Chondrocyte (in vitro differentiated cells): ENCODE measurements around the gene NCR1. TPM values are rescaled to one million over a fixed set of nuclear protein-coding genes. Genes with fewer than 3 reads are reported as not detected.
"Not testable (repeated sequence)": the region's sequence is repeated elsewhere in the genome, so short reads cannot be mapped to it uniquely, and the experiment has no call there.

ENCODE experiments used
- DNase-seq: peaks from one replicate; pipeline ENCODE4 v3.0.0; 2021; ENCODE audit warnings: mixed read lengths, low spot score
- H3K27ac Mint-ChIP-seq: one replicate; pipeline ENCODE4 v1.8.0; 2021; ENCODE audit warnings: mild to moderate bottlenecking, moderate library complexity, mixed read lengths; ENCODE audit not compliant: unreplicated experiment
- H3K27me3 Mint-ChIP-seq: 2 replicates; pipeline ENCODE4 v1.8.0; 2021; ENCODE audit warnings: low read depth, mixed read lengths
- H3K36me3 Mint-ChIP-seq: 2 replicates; pipeline ENCODE4 v1.8.0; 2021; ENCODE audit warnings: low read depth, mixed read lengths
- H3K4me1 Mint-ChIP-seq: 2 replicates; pipeline ENCODE4 v1.8.0; 2021; ENCODE audit warnings: low read depth, mild to moderate bottlenecking, mixed read lengths
- H3K4me3 Mint-ChIP-seq: one replicate; pipeline ENCODE4 v1.8.0; 2021; ENCODE audit warnings: mild to moderate bottlenecking, moderate library complexity, mixed read lengths; ENCODE audit not compliant: unreplicated experiment
- H3K9me3 Mint-ChIP-seq: 2 replicates; pipeline ENCODE4 v1.8.0; 2021; ENCODE audit warnings: low read depth, mixed read lengths
- long read RNA-seq: library from polyadenylated mRNA; stranded (forward); transcript quantifications from one replicate; pipeline ENCODE4 v2.0.0, GENCODE V29; 2021
- total RNA-seq: library from RNA; stranded (reverse); gene quantifications from 3 replicates; pipeline ENCODE4 v1.2.1, GENCODE V29; 2021
- TF ChIP-seq, protein P1 (sequence below): fragments of 200-600 bp; sonication (generic); IDR thresholded peaks from 2 replicates; pipeline ENCODE4 v1.5.0; 2021; ENCODE audit warnings: antibody characterized with exemption, mild to moderate bottlenecking, moderate library complexity

Gene NCR1, protein sequence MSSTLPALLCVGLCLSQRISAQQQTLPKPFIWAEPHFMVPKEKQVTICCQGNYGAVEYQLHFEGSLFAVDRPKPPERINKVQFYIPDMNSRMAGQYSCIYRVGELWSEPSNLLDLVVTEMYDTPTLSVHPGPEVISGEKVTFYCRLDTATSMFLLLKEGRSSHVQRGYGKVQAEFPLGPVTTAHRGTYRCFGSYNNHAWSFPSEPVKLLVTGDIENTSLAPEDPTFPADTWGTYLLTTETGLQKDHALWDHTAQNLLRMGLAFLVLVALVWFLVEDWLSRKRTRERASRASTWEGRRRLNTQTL
- not detected in 3 replicates for total RNA-seq
- long read RNA-seq = 0 reads

DNA sequence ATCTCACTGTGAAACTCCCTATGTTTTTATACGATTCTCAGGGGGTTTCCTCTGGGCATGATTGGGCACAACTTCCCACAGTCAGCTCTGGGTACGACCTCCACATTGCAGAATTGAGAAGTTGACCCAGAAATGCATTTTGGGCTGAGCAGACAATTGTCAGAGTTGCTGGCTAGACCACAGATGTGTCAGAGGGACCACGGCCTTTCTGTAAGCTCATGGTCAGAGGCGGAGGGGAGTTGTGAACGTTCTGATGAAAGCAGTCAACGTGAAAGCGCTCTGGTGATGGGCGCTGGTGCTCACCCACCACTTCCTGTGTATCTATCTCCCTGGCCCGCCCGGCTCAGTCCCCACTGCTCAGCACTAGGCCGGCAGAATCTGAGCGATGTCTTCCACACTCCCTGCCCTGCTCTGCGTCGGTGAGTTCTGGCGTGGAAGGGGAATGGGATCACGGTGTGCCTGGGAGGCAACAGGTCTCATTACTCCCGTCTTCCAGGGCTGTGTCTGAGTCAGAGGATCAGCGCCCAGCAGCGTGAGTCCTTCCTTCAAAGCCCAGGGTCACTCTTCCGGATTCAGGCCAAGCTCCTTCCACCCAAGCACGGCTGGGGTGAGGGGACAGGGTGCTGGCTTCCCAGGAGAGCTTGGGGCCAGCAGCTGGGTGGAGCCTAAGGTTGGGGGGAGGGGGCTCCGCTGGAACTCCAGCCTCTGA lies at the start of gene NCR1:
NCR1 (plus strand) TSS at position 346 of the 709 bp plus-strand sequence; CDS start at position 386, 40 bp downstream.
- Mint-ChIP-seq H3K9me3 (peaks cover 12% of the 10 kb centered on the region), H3K27me3 (no peaks in the 10 kb centered on the region), H3K4me1 (no peaks in the 10 kb centered on the region), H3K27ac (no peak within 1 kb of the TSS), H3K36me3 (no peaks in the 10 kb centered on the region), H3K4me3 (no peak within 1 kb of the TSS)
- DNase-seq = peak; percentile 67
- TF ChIP-seq, protein P1, sequence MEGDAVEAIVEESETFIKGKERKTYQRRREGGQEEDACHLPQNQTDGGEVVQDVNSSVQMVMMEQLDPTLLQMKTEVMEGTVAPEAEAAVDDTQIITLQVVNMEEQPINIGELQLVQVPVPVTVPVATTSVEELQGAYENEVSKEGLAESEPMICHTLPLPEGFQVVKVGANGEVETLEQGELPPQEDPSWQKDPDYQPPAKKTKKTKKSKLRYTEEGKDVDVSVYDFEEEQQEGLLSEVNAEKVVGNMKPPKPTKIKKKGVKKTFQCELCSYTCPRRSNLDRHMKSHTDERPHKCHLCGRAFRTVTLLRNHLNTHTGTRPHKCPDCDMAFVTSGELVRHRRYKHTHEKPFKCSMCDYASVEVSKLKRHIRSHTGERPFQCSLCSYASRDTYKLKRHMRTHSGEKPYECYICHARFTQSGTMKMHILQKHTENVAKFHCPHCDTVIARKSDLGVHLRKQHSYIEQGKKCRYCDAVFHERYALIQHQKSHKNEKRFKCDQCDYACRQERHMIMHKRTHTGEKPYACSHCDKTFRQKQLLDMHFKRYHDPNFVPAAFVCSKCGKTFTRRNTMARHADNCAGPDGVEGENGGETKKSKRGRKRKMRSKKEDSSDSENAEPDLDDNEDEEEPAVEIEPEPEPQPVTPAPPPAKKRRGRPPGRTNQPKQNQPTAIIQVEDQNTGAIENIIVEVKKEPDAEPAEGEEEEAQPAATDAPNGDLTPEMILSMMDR = no peak

DNA sequence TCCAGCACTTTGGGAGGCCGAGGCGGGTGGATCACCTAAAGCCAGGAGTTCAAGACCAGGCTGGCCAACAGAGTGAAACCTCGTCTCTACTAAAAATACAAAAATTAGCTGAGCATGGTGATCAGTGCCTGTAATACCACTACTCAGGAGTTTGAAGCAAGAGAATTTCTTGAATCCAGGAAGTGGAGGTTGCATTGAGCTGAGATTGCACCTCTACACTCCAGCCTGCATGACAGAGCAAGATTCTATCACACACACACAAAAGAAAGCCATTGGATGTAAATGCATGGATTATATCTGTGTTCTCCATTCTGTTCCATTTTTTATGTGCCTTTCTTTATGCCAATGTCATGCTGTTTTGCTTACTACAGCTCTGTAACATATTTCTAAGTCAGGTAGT lies 47.5 kb upstream of the NCR1 start:
- H3K27me3 Mint-ChIP-seq, H3K4me3 Mint-ChIP-seq, H3K4me1 Mint-ChIP-seq, H3K36me3 Mint-ChIP-seq, H3K27ac Mint-ChIP-seq, DNase-seq: not testable (repeated sequence)
- H3K9me3 Mint-ChIP-seq = peaks cover 37% of the 10 kb centered on the region

DNA sequence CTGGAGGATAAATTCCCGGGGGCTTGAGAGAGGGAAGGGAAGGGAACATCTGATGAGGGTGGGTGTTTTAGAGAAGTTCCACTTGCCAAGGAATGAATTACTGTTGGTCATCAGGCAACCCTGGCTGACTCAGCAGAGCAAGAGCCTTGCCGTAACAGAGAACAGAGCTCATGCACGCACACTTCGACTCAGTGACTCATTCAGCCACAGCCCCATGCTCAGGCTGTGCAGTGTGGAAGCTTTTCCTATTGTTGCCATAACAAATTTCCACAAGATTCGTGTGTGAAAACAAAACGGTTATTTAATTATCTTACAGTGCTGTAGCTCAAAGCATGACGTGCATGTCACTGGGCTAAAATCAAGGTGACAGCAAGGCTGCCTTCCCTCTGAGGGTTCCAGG lies 46.5 kb upstream of the NCR1 start:
- not testable (repeated sequence) for H3K27me3 Mint-ChIP-seq, H3K36me3 Mint-ChIP-seq, H3K4me1 Mint-ChIP-seq, DNase-seq, H3K4me3 Mint-ChIP-seq, H3K27ac Mint-ChIP-seq
- H3K9me3 Mint-ChIP-seq = peaks cover 32% of the 10 kb centered on the region

DNA sequence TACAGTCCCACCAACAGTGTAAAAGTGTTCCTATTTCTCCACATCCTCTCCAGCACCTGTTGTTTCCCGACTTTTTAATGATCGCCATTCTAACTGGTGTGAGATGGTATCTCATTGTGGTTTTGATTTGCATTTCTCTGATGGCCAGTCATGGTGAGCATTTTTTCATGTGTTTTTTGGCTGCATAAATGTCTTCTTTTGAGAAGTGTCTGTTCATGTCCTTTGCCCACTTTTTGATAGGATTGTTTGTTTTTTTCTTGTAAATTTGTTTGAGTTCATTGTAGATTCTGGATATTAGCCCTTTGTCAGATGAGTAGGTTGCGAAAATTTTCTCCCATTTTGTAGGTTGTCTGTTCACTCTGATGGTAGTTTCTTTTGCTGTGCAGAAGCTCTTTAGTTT lies 42.5 kb upstream of the NCR1 start:
- H3K4me1 Mint-ChIP-seq, H3K27me3 Mint-ChIP-seq, H3K4me3 Mint-ChIP-seq, DNase-seq, H3K36me3 Mint-ChIP-seq, H3K27ac Mint-ChIP-seq: not testable (repeated sequence)
- peaks cover 31% of the 10 kb centered on the region for H3K9me3 Mint-ChIP-seq

DNA sequence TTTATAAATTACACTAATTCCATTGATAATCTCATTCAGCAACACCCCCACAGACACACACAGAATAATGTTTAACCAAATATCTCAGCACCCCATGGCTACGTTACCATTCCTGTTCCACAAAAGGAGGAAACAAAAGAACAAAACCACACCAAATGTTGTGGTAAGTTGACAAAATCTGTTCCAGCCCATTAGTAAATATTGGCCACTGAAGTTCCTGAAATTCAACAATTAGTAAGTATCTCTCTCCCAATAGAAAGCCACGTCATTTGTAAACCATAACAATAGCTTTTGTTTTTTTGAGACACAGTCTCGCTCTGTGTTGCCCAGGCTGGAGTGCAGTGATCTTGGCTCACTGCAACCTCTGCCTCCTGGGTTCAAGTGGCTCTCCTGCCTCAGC lies 34.3 kb upstream of the NCR1 start:
- H3K4me1 Mint-ChIP-seq = no peaks in the 10 kb centered on the region
- peaks cover 24% of the 10 kb centered on the region for H3K9me3 Mint-ChIP-seq
- H3K27me3 Mint-ChIP-seq = no peaks in the 10 kb centered on the region
- no peak overlapping the region for H3K4me3 Mint-ChIP-seq
- no peak for DNase-seq
- no peaks in the 10 kb centered on the region for H3K36me3 Mint-ChIP-seq
- no peak overlapping the region for H3K27ac Mint-ChIP-seq
- TF ChIP-seq, protein P1 = no peak

DNA sequence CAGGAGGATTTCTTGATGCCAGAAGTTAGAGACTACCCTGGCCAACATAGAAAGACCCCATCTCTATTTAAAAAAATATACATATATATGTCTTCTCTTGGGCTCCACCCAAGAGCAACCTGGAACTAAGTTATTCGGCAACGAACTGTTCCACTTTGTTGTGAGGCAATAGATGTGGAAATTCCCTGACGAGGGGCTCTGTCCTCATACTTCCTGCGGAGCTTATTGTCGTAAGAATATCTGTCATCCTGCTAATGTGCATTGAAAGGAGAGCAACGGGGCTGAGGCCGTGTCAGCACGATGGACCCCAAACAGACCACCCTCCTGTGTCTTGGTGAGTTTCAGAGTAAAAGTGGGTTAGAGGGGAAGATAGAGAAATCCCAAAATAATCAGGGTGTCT lies 32.0 kb upstream of the NCR1 start, which contains the start of gene FCAR:
FCAR (plus strand) TSS at position 246 of the 400 bp plus-strand sequence; CDS start at position 301, 55 bp downstream.
- no peaks in the 10 kb centered on the region for H3K27me3 Mint-ChIP-seq
- H3K36me3 Mint-ChIP-seq = no peaks in the 10 kb centered on the region
- no peak within 1 kb of the TSS for H3K4me3 Mint-ChIP-seq
- TF ChIP-seq, protein P1 = no peak
- H3K4me1 Mint-ChIP-seq = no peaks in the 10 kb centered on the region
- no peak for DNase-seq
- H3K27ac Mint-ChIP-seq = no peak within 1 kb of the TSS
- H3K9me3 Mint-ChIP-seq = peaks cover 17% of the 10 kb centered on the region
